Stimulated activated CD8-positive, alpha-beta memory T cell treated with anti-CD3 and anti-CD28 coated beads, Interleukin-15, amount 100 ng/mL, for 48 hours (primary cell): Measurements from ENCODE around the gene FKBP8.

Experiments used
- DNase-seq, 2 donors: peaks; one replicate each; pipeline ENCODE4 v3.0.0-alpha.2; 2020; ENCODE audit warnings: low read depth in 2 of 2

Gene FKBP8

GRCh38 chr19:18484992-18485391 is 58.4 kb downstream of the FKBP8 start:
- DNase-seq = no peak

GRCh38 chr19:18483119-18483890 is 60.1 kb downstream of the FKBP8 start:
- DNase-seq = no peak
